Upper lobe of right lung (tissue), 1 donor: ENCODE measurements around the gene RASSF1. TPM values are rescaled to one million over a fixed set of nuclear protein-coding genes. Genes with fewer than 3 reads are reported as not detected.
A peak's percentile ranks its signal among the peaks of the same experiment; 100 is the strongest.

Experiments used
- ATAC-seq: fragments of 200-7000 bp; cut with Tn5 transposase; one replicate; pipeline ENCODE4 v1.9.1; 2020; ENCODE audit warnings: mild to moderate bottlenecking, moderate library complexity
- DNase-seq: peaks from one replicate; pipeline ENCODE4 v3.0.0-alpha.2; 2020
- H3K27ac ChIP-seq: fragments of 200-600 bp; one replicate; pipeline ENCODE4 v1.8.0; 2022
- H3K27me3 ChIP-seq: fragments of 200-600 bp; one replicate; pipeline ENCODE4 v1.8.0; 2022; ENCODE audit warnings: mild to moderate bottlenecking
- H3K36me3 ChIP-seq: fragments of 200-600 bp; one replicate; pipeline ENCODE4 v1.8.0; 2022
- H3K4me1 ChIP-seq: fragments of 200-600 bp; one replicate; pipeline ENCODE4 v1.8.0; 2022
- H3K4me3 ChIP-seq: fragments of 200-600 bp; one replicate; pipeline ENCODE4 v1.8.0; 2022; ENCODE audit warnings: mild to moderate bottlenecking
- H3K9me3 ChIP-seq: fragments of 200-600 bp; one replicate; pipeline ENCODE4 v1.8.0; 2022
- intact Hi-C: fragments of 100-400 bp; cut with DNase I; formaldehyde crosslinking; loops from one replicate; pipeline ENCODE4 v1.11.0; 2022
- total RNA-seq: library from RNA; stranded (reverse); fragmentation: NEBNext Ultra II Directional; extraction: Animal tissue kit (Norgen Biotek cat#: 25700); gene quantifications from one replicate; pipeline ENCODE4 v1.2.1, GENCODE V29; 2021
- TF ChIP-seq, protein P1 (sequence below): fragments of 200-600 bp; IDR thresholded peaks from one replicate; pipeline ENCODE4 v1.8.0; 2022; ENCODE audit warnings: antibody characterized with exemption
- donor health status: DM: no; HTN: yes; CAD: no; lungs with severe emphysema.

Gene RASSF1
- total RNA-seq, 1 donor from 2014 or later = 39.1 TPM

DNA sequence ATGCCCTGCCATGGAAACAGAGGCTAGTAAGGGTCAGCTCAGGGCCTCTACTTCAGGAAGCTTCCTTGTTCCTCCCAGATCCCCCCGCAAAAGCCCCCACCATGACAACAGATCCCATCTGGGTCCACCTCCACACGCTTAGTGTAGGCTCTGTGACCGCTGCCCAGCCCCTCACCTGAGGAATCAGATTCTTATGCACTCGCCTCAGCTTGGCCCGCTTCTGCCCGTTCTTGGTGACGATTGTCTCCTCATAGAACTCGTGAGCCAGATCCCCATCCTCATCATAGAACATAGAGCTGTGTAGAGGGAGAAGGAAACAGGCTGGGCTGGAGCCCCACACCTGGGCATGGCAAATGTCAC, 14.5 kb downstream of the RASSF1 start:
- H3K27me3 ChIP-seq = no peaks in the 10 kb centered on the region
- H3K27ac ChIP-seq = no peak overlapping the region
- TF ChIP-seq, protein P1, sequence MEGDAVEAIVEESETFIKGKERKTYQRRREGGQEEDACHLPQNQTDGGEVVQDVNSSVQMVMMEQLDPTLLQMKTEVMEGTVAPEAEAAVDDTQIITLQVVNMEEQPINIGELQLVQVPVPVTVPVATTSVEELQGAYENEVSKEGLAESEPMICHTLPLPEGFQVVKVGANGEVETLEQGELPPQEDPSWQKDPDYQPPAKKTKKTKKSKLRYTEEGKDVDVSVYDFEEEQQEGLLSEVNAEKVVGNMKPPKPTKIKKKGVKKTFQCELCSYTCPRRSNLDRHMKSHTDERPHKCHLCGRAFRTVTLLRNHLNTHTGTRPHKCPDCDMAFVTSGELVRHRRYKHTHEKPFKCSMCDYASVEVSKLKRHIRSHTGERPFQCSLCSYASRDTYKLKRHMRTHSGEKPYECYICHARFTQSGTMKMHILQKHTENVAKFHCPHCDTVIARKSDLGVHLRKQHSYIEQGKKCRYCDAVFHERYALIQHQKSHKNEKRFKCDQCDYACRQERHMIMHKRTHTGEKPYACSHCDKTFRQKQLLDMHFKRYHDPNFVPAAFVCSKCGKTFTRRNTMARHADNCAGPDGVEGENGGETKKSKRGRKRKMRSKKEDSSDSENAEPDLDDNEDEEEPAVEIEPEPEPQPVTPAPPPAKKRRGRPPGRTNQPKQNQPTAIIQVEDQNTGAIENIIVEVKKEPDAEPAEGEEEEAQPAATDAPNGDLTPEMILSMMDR = no peak
- no peak overlapping the region for H3K4me3 ChIP-seq
- intact Hi-C loops = no loop called here
- no peak for ATAC-seq
- DNase-seq = no peak
- H3K9me3 ChIP-seq = no peaks in the 10 kb centered on the region
- peaks cover 43% of the 10 kb centered on the region for H3K4me1 ChIP-seq
- peaks cover 35% of the 10 kb centered on the region for H3K36me3 ChIP-seq

DNA sequence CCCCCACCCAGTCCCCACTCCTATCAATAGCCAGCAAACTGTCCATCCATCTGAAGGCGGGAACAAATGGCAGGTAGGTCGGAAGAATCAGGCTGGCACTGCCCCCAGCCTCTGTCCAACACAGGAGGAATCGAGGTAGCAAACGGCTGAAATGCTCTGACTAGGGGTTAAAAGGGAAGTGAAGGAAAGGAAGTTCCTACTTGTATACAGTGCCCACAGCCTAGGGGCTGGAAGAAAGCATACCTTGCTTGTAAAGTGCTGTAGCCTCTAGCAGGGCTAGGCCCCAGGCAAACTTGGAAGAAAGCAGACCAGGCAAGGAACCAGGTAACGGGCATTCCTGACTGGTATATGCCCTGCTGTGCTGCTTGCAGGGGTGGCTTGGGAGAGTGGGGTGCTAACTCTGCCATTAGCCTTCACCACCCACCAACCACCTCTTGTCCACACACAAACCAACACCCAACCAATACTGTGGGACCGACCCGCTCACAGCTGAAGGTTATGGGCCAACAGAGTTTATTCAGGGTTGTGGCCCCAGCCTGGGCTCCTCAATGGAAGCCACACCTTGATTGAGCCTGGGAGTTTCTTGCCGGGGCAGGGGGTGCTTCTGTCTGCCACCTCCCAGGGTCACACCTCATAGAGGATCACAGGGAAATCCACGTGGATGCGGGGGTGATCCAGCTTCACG, 15.0 kb downstream of the RASSF1 start:
- Histone ChIP-seq H3K4me3 (no peak overlapping the region), H3K4me1 (peaks cover 43% of the 10 kb centered on the region), H3K9me3 (no peaks in the 10 kb centered on the region), H3K36me3 (peaks cover 30% of the 10 kb centered on the region), H3K27me3 (no peaks in the 10 kb centered on the region), H3K27ac (no peak overlapping the region)
- TF ChIP-seq, protein P1 = no peak
- ATAC-seq (no peak), DNase-seq (no peak)
- intact Hi-C loops = no loop called here

DNA sequence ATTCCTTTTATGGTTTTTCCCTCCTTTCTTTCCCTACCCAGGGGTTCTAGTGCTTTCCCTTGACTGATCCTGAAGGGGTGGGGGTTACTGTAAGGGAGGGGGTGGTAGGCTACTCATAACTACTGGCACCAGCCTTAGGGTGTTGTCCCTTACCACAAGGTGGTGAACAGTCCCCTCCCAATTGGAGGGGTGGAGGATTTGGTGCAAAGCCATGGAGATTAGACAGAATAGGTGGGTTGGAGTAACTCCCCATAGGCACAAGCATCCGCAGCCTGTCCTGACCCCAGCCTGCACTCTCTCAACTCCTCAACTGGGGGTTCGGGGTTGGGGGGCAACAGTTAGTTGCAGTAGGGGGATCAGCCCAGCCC, 15.5 kb downstream of the RASSF1 start:
- intact Hi-C loops = no loop called here

DNA sequence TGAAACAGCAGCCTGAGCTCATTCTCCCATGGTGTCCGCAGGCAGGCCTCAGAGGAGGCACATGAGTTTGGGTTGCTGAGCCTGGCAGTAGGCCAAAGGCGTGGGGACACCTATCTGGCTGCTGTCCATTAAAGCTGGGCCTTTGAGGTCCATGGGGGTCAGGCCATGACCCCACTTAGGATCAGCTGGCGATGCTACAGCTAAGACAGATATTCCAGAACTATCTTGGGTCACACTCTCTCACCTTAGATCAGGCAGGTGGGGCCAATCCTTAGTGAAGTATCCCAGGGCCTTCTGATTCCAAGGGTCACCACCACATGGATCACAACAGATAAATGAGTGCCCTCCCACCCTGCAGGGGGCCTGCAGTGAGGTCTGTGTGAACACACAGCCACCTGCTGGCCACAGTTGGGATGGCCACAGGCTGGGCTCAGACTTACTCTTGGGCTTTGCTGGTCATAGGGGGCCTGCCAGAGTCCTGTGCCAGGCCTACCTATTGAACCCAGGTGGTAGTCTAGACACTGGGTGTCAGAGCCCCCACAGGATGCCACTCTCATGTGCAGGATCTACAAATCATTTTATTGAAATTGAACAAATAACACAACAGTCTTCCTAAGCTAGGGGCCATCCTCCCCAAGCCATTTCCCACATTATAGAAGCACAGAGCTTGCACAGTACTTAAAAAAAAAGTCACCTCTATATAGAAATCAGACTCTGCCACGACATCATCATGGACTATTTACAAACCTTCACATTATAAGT, 16.1 kb downstream of the RASSF1 start:
- DNase-seq = peak; percentile 86
- intact Hi-C loops = no loop called here
- TF ChIP-seq, protein P1 = peak; percentile 90
- H3K27me3 ChIP-seq = no peaks in the 10 kb centered on the region
- H3K4me3 ChIP-seq = peak overlapping the region; percentile 2
- H3K27ac ChIP-seq = peak overlapping the region; percentile 98
- peaks cover 54% of the 10 kb centered on the region for H3K4me1 ChIP-seq
- peaks cover 20% of the 10 kb centered on the region for H3K36me3 ChIP-seq
- H3K9me3 ChIP-seq = no peaks in the 10 kb centered on the region
- peak; percentile 17 for ATAC-seq

More for the DNA sequence above, 15.5 kb downstream of the RASSF1 start:
- Histone ChIP-seq H3K27ac (peak overlapping the region; percentile 98), H3K36me3 (peaks cover 24% of the 10 kb centered on the region), H3K27me3 (no peaks in the 10 kb centered on the region), H3K9me3 (no peaks in the 10 kb centered on the region), H3K4me1 (peaks cover 48% of the 10 kb centered on the region), H3K4me3 (no peak overlapping the region)
- DNase-seq (no peak), ATAC-seq (no peak)
- TF ChIP-seq, protein P1 = no peak

DNA sequence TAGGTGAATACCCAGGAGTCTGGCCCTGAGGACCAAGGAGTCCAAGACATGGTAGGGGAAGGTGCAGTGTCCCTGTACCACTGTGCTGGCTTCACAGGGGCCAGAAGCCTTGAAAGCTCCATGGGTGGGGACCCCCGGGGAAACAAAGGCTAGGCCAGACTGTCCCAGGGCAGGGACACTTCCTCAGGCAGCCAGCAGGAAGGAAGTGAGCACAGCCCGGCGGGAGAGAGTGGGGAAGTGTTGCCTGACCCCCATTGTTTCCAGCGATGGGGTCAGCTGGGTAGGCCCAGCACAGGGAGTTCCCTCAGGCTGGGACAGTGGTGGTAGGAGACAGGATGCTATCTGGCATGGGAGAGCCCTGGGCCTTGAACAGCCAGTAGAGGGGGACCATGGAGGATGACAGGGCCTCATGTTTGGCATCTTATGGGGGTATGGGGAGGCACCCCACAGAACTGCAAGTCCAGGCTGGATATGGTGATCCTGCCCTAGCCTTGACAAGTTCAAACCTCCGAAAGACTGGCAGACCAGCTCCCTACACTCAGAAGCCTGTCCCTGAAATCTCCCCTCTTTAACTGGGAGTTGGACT, 16.9 kb downstream of the RASSF1 start:
- Histone ChIP-seq H3K4me3 (peak overlapping the region; percentile 11), H3K27me3 (no peaks in the 10 kb centered on the region), H3K4me1 (peaks cover 60% of the 10 kb centered on the region), H3K27ac (peak overlapping the region; percentile 98), H3K9me3 (no peaks in the 10 kb centered on the region), H3K36me3 (peaks cover 20% of the 10 kb centered on the region)
- peak; percentile 69 for DNase-seq
- intact Hi-C loops = no loop called here
- ATAC-seq = peak; percentile 1
- TF ChIP-seq, protein P1 = no peak
